NB4 (cell line): ENCODE measurements around the gene LRRC4C.

Experiments used
- DNase-seq: peaks from one replicate; pipeline ENCODE4 v3.0.0; 2010; ENCODE audit warnings: low read depth
- H3K4me3 ChIP-seq: one replicate; pipeline ENCODE4 v1.5.1; 2011; ENCODE audit warnings: mild to moderate bottlenecking, low read depth, low read length, moderate library complexity
- CTCF ChIP-seq: IDR thresholded peaks from one replicate; pipeline ENCODE4 v1.5.1; 2012; ENCODE audit warnings: low read depth, low read length
- MYC ChIP-seq: IDR thresholded peaks from 2 replicates; pipeline ENCODE4 v1.6.1; 2011; ENCODE audit warnings: low read depth, low read length
- POLR2A ChIP-seq: IDR thresholded peaks from 2 replicates; pipeline ENCODE4 v1.6.1; 2011; ENCODE audit warnings: mild to moderate bottlenecking; ENCODE audit not compliant: insufficient read length; ENCODE audit errors: extremely low read depth
- TF ChIP-seq, protein P1 (sequence below): IDR thresholded peaks from 2 replicates; pipeline ENCODE4 v1.6.1; 2011; ENCODE audit warnings: low read depth, low read length

The LRRC4C gene

DNA sequence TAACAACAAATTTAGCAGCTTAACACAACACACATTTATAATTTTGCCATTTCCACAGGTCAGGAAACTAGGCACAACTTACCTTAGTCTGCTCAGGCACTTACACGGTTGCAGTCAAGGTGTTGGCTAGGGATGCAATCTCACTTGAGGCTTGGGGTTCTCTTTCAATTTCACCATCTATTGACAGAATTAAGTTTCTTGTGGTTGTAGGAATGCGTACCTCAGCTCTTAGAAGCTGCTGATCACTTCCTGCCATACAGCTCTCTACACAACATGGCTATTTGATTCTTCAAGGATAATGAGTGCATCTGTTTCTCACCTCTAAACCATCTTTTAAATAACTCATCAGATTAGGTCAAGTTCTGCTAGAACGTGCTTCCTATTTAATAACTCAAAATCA, 968.1 kb downstream of the LRRC4C start:
- no peak overlapping the region for H3K4me3 ChIP-seq
- no peak for DNase-seq
- TF ChIP-seq MYC (no peak), CTCF (no peak), POLR2A (no peak)

GRCh38 chr11:40467771-40468170, 991.7 kb downstream of the LRRC4C start:
- TF ChIP-seq MYC (no peak), CTCF (no peak), POLR2A (no peak)
- TF ChIP-seq, protein P1, sequence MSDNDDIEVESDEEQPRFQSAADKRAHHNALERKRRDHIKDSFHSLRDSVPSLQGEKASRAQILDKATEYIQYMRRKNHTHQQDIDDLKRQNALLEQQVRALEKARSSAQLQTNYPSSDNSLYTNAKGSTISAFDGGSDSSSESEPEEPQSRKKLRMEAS = no peak
- no peak overlapping the region for H3K4me3 ChIP-seq
- DNase-seq = no peak

DNA sequence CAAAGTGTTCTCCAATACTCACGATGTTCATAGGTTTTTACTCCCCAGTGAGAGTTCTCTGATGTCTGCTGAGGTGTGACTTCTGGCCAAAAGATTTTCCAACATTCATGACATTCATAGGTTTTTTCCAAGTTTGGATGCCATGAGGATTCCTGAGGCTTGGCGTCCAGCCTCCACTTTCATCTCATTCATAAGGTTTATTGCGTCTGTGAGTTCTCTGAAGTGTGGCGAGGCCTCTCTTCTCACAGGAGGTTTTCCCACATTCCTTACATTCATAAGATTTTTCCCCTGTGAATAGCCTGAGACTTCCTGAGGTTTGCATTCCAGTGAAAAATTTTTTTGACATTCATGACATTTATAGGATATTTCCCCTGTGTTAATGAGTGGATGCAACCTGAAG, 1014.1 kb downstream of the LRRC4C start:
- no peak overlapping the region for H3K4me3 ChIP-seq
- no peak for TF ChIP-seq MYC
- TF ChIP-seq, protein P1 = no peak
- TF ChIP-seq CTCF = no peak
- TF ChIP-seq POLR2A = no peak
- no peak for DNase-seq

GRCh38 chr11:40444151-40444550, 1015.3 kb downstream of the LRRC4C start:
- no peak for DNase-seq
- no peak for TF ChIP-seq MYC
- no peak for TF ChIP-seq CTCF
- no peak for TF ChIP-seq POLR2A
- TF ChIP-seq, protein P1 = no peak
- no peak overlapping the region for H3K4me3 ChIP-seq

DNA sequence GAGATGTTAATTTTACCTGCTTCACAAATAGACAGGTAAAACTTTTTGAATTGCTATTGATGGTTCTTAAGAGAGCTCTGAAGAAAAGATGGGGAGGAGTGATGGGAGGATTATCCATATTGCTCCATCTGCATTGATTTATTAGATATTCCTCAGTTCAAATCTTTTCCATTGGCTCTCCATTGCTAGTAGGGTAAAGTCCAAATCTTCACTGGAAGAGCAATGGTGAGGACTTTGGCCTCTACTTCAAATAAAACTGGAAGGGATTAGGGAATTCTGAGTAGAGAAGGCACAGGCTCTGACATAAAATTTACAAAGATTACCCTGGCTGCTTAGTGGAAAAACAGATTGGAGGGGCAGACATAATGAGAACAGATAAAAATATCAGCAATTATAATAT, 1024.1 kb downstream of the LRRC4C start:
- no peak for TF ChIP-seq CTCF
- TF ChIP-seq, protein P1 = no peak
- no peak for TF ChIP-seq POLR2A
- TF ChIP-seq MYC = no peak
- H3K4me3 ChIP-seq = no peak overlapping the region
- DNase-seq = no peak

- H3K4me3 ChIP-seq = no peak overlapping the region
- no peak for DNase-seq
- TF ChIP-seq MYC = no peak
- no peak for TF ChIP-seq CTCF
- TF ChIP-seq, protein P1 = no peak
- TF ChIP-seq POLR2A = no peak
Observed at GRCh38 chr11:40434926-40435325, 1024.5 kb downstream of the LRRC4C start.
